ENCODE results near the gene GTF3C1.

GTF3C1 gene

DNA sequence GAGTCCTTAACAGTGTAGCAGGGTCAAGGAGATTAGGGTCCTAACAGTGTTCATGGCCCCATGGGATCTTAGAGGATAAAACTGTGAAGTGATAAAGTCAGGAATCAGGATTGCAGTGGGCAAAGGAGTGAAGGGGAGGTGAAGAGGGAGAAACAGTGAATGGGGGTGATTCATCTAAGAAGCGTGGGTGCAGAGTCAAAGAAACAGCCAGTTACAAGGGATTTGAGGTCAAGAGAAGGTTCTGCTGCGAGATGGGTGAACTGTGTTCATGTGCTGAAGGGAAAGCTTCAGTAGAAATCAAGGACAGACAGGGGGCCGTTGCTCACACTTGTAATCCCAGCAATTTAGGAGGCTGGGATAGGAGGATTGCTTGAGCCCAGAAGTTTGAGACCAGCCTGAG is 5.9 kb downstream of the GTF3C1 start:
- Histone ChIP-seq H3K27ac (ENCODE audit: low read depth, low read length, severe bottlenecking) (no peak overlapping the region), H3K4me3 (ENCODE audit: extremely low read depth, insufficient read depth, low read length, poor library complexity, severe bottlenecking) (no peak overlapping the region), H3K36me3 (ENCODE audit: control insufficient read depth, insufficient read depth, low read length) (peaks cover 67% of the 10 kb centered on the region), H3K9me3 (ENCODE audit: control insufficient read depth, low read length) (no peaks in the 10 kb centered on the region), H3K4me1 (ENCODE audit: control insufficient read depth, insufficient read depth, low read length, poor library complexity, severe bottlenecking) (peaks cover 5% of the 10 kb centered on the region)
- WGBS, 2 experiments (ENCODE audit: insufficient coverage in 2 of 2) = 95 to 98% methylated on average over 2 of the region's 3 CpGs

DNA sequence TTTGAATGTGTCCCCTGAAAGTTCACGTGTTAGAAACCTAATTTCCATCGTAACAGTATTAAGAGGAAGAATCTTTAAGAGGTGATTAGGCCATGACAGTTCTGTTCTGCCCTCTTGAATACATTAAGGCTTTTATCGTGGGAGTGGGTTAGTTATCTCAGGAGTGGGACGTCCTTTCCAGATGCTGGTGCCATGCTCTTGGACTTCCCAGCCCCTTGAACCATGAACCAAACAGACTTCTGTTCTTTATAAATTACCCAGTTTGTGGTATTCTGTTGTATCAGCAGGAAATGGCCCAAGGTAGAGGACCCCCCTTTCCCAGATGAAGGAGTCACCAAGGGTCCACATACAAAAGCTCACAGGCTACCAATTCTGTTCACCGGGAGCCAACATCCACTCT is 10.1 kb downstream of the GTF3C1 start:
- Histone ChIP-seq H3K4me1 (ENCODE audit: control insufficient read depth, insufficient read depth, low read length, poor library complexity, severe bottlenecking) (peaks cover 9% of the 10 kb centered on the region), H3K4me3 (ENCODE audit: extremely low read depth, insufficient read depth, low read length, poor library complexity, severe bottlenecking) (no peak overlapping the region), H3K9me3 (ENCODE audit: control insufficient read depth, low read length) (no peaks in the 10 kb centered on the region), H3K36me3 (ENCODE audit: control insufficient read depth, insufficient read depth, low read length) (peaks cover 95% of the 10 kb centered on the region), H3K27ac (ENCODE audit: low read depth, low read length, severe bottlenecking) (no peak overlapping the region)
- 50 to 67% methylated on average over 2 to 3 of the region's 5 CpGs for WGBS, 2 experiments (ENCODE audit: insufficient coverage in 2 of 2)

DNA sequence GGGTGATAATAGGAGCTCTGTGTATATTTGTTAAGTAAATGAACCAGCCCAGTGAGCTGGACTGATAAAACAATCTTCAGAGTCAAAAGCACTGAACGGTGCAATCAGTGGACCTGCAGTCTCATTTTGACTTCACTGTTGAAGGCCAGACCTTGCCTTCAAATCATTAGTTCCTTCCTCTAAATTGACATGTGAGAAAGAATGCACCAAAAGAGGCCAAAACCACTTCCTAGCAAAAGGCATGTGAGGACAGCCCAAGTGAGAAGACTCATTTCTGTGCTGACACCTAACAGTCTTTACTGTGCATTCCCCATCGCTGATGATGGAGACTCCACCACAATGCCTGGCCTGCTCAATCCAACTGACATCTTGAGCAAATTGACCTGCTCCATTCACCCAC is 10.6 kb downstream of the GTF3C1 start:
- 100% methylated on average over 2 of the region's 2 CpGs for WGBS, 2 experiments (ENCODE audit: insufficient coverage in 2 of 2)

DNA sequence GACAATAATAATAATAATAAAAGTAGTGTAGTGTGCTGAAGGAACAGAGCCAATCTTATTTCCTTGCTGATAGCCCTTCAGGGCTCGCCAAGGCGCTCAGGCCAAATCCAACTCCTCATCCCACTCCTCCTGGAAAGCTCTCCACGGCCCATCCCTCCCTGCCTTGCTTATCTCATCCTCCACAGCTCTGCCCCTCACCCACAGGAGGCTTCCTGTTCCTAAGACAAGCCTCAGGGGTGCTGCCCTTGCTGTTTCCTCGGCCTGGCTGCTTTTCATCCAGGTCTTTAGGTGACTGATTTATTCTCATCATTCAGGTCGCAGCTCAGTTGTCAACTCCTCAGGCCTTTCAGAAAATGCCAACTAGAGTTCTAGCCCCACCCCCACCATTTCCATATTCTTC is 11.2 kb downstream of the GTF3C1 start:
- peaks cover 95% of the 10 kb centered on the region for H3K36me3 ChIP-seq (ENCODE audit: control insufficient read depth, insufficient read depth, low read length)
- no peaks in the 10 kb centered on the region for H3K9me3 ChIP-seq (ENCODE audit: control insufficient read depth, low read length)
- no peak overlapping the region for H3K4me3 ChIP-seq (ENCODE audit: extremely low read depth, insufficient read depth, low read length, poor library complexity, severe bottlenecking)
- H3K4me1 ChIP-seq (ENCODE audit: control insufficient read depth, insufficient read depth, low read length, poor library complexity, severe bottlenecking) = peaks cover 9% of the 10 kb centered on the region
- H3K27ac ChIP-seq (ENCODE audit: low read depth, low read length, severe bottlenecking) = no peak overlapping the region
- 75 to 90% methylated on average over 5 of the region's 5 CpGs for WGBS, 2 experiments (ENCODE audit: insufficient coverage in 2 of 2)

More for the DNA sequence above, 10.6 kb downstream of the GTF3C1 start:
- no peak overlapping the region for H3K27ac ChIP-seq (ENCODE audit: low read depth, low read length, severe bottlenecking)
- H3K4me1 ChIP-seq (ENCODE audit: control insufficient read depth, insufficient read depth, low read length, poor library complexity, severe bottlenecking) = peaks cover 9% of the 10 kb centered on the region
- H3K36me3 ChIP-seq (ENCODE audit: control insufficient read depth, insufficient read depth, low read length) = peaks cover 95% of the 10 kb centered on the region
- H3K9me3 ChIP-seq (ENCODE audit: control insufficient read depth, low read length) = no peaks in the 10 kb centered on the region
- H3K4me3 ChIP-seq (ENCODE audit: extremely low read depth, insufficient read depth, low read length, poor library complexity, severe bottlenecking) = no peak overlapping the region

DNA sequence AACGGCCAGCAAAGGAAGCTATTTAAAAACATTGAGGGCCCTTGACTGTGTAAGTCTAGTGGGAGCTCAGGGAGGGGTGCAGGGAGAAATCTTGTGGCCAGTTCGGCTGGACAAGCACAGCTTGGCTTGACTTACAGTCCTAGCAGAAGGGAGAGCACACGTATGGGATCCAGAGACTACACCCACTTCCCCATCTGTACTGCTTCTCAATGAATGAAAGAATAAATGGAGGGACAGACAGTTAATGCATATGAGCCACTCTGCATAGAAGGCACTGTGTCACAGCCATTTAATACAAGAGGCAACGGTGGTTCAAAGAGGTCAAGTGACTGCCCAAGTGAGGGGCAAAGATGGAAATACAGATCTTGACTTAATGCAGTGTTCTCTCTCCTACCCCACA is 15.5 kb downstream of the GTF3C1 start:
- WGBS, 2 experiments (ENCODE audit: insufficient coverage in 2 of 2) = 96 to 100% methylated on average over 1 to 2 of the region's 4 CpGs
- Histone ChIP-seq H3K4me1 (ENCODE audit: control insufficient read depth, insufficient read depth, low read length, poor library complexity, severe bottlenecking) (peaks cover 10% of the 10 kb centered on the region), H3K27ac (ENCODE audit: low read depth, low read length, severe bottlenecking) (no peak overlapping the region), H3K9me3 (ENCODE audit: control insufficient read depth, low read length) (no peaks in the 10 kb centered on the region), H3K4me3 (ENCODE audit: extremely low read depth, insufficient read depth, low read length, poor library complexity, severe bottlenecking) (no peak overlapping the region), H3K36me3 (ENCODE audit: control insufficient read depth, insufficient read depth, low read length) (peaks cover 95% of the 10 kb centered on the region)

DNA sequence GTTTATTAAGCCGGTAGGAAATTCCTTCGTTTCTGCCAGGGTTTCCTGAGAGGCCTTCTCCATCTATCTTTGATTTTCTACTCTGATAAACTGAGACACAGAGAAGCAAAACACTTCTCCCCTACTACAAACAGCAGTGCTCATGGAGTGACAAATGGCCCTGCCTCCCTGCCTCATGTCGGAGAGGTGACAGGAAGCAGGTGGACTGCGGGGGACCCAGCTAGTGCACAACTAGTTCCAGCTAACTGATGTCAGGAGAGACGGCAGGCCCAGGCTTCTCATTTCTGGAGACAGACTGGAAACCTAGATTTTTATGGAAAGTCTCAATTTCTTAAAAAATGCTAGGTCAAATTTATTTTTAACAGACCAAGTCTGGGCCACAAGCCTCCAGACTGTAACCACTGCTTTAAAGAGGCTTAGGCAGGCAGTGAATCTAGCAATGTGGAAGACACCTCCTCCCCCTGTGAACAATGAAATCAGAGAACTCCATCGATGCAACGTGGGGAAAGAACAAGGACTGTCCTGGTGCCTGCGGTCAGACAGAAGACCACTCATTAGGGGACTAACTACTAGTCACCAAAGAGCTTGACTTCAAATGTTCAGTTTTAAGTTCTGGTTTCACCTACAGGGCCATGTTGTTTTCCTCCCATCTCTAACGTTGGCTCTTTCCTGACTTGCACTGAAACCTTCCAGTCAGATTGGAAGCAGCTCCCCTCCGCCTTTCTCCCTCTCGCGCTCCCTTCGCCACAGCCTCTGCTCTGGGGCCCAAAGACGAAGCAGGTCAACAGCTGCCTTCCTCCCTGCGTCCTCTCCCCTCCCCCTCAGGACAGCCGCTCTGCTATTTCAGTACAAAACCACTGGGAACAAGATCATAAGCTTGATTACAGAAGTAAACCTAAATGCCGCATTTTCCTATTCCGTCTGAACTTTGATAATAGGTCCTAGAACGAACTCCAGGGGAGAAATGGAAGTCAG is 17.6 kb downstream of the GTF3C1 start:
- peaks cover 3% of the 10 kb centered on the region for H3K4me1 ChIP-seq (ENCODE audit: control insufficient read depth, insufficient read depth, low read length, poor library complexity, severe bottlenecking)
- H3K4me3 ChIP-seq (ENCODE audit: extremely low read depth, insufficient read depth, low read length, poor library complexity, severe bottlenecking) = no peak overlapping the region
- peaks cover 97% of the 10 kb centered on the region for H3K36me3 ChIP-seq (ENCODE audit: control insufficient read depth, insufficient read depth, low read length)
- no peak overlapping the region for H3K27ac ChIP-seq (ENCODE audit: low read depth, low read length, severe bottlenecking)
- 95% methylated on average over 14 to 17 of the region's 19 CpGs for WGBS, 2 experiments (ENCODE audit: insufficient coverage in 2 of 2)
- no peaks in the 10 kb centered on the region for H3K9me3 ChIP-seq (ENCODE audit: control insufficient read depth, low read length)

DNA sequence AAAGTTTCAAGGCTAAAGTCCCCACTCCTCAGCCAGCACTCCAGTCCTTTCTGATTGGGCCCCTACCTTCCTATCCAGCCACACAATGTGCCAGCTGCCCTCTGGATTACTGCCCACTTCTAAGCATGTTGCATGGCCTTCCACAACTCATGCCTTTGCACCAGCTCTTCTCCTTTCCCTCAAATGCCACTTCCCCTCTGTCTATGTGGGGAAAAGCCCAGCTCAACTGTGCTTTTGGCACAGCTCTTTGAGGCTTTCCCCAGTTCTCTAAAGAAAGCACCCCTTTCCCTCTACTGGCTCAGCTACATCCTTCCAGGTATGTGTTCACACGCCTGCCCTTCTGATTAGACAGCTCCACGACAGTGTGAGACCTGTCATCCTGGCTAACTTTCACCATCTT is 18.5 kb downstream of the GTF3C1 start:
- peaks cover 3% of the 10 kb centered on the region for H3K4me1 ChIP-seq (ENCODE audit: control insufficient read depth, insufficient read depth, low read length, poor library complexity, severe bottlenecking)
- H3K36me3 ChIP-seq (ENCODE audit: control insufficient read depth, insufficient read depth, low read length) = peaks cover 98% of the 10 kb centered on the region
- WGBS, 2 experiments (ENCODE audit: insufficient coverage in 2 of 2) = 100% methylated on average over 2 of the region's 2 CpGs; no CpG with 5 or more reads in 1 of the 2 experiments

DNA sequence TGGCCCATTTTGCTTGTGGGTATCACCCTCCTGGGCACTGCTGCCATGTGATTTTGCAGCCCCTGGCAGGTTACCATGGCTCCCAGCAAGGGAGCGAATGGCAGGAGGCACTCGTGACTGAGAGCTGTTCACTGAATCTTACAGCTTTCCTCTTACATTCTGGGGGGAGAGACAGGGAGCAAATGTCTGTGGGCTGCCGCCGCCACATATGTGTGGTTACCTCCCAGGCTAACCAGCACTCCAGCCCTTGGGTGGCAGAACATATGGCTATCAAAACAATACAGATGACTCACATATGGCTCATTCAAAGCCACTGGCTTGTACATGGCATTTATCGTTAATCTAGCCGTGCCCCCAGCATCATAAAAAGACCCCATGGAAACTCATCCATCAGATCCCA is 19.8 kb downstream of the GTF3C1 start:
- H3K27ac ChIP-seq (ENCODE audit: low read depth, low read length, severe bottlenecking) = no peak overlapping the region
- H3K9me3 ChIP-seq (ENCODE audit: control insufficient read depth, low read length) = no peaks in the 10 kb centered on the region
- no peak overlapping the region for H3K4me3 ChIP-seq (ENCODE audit: extremely low read depth, insufficient read depth, low read length, poor library complexity, severe bottlenecking)
- H3K36me3 ChIP-seq (ENCODE audit: control insufficient read depth, insufficient read depth, low read length) = peaks cover 98% of the 10 kb centered on the region
- WGBS, 2 experiments (ENCODE audit: insufficient coverage in 2 of 2) = 93 to 100% methylated on average over 1 to 3 of the region's 6 CpGs
- peaks cover 3% of the 10 kb centered on the region for H3K4me1 ChIP-seq (ENCODE audit: control insufficient read depth, insufficient read depth, low read length, poor library complexity, severe bottlenecking)

More for the DNA sequence above, 18.5 kb downstream of the GTF3C1 start:
- H3K4me3 ChIP-seq (ENCODE audit: extremely low read depth, insufficient read depth, low read length, poor library complexity, severe bottlenecking) = no peak overlapping the region
- no peak overlapping the region for H3K27ac ChIP-seq (ENCODE audit: low read depth, low read length, severe bottlenecking)
- no peaks in the 10 kb centered on the region for H3K9me3 ChIP-seq (ENCODE audit: control insufficient read depth, low read length)

DNA sequence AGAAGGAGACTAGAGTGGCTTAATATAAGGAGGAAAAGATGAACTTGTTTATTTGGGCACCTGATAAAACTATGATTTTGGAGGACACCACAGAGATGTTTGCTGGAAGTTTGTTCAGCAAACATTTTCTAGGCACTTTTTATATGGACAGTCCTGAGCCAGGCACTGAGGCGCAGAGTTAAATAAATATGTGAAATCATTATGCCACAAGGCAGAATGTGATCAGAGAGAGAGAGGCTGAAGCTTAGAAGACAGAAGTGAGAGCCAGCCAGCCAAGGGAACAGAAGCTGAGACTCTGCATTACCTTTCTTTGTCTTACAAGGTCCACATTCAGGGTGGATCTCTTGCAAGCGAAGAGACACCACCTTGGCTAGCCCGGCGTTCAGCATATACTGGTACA is 21.4 kb downstream of the GTF3C1 start:
- Histone ChIP-seq H3K4me3 (ENCODE audit: extremely low read depth, insufficient read depth, low read length, poor library complexity, severe bottlenecking) (no peak overlapping the region), H3K27ac (ENCODE audit: low read depth, low read length, severe bottlenecking) (no peak overlapping the region), H3K4me1 (ENCODE audit: control insufficient read depth, insufficient read depth, low read length, poor library complexity, severe bottlenecking) (peaks cover 3% of the 10 kb centered on the region), H3K9me3 (ENCODE audit: control insufficient read depth, low read length) (no peaks in the 10 kb centered on the region), H3K36me3 (ENCODE audit: control insufficient read depth, insufficient read depth, low read length) (peaks cover 99% of the 10 kb centered on the region)
- WGBS, 2 experiments (ENCODE audit: insufficient coverage in 2 of 2) = 98 to 100% methylated on average over 2 to 4 of the region's 4 CpGs

DNA sequence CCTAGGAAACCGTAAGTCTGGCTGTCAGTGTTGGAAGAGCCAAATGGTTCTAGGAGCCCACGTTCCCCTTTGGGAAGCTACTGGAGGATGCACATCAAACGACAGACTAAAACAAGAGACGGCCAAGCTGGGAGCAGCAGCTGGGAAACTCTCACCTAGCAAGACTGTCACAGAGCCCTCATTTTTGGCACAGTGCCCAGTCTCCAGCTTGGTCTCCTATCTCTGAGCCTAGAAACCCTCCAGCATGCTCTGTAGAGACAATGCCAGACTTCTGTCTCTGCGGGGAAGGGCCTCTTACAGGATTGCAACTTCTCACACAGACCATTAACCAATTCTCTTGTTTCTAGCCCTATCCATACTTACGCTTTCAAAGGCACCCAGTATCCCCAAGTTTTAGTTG is 23.5 kb downstream of the GTF3C1 start:
- Histone ChIP-seq H3K27ac (ENCODE audit: low read depth, low read length, severe bottlenecking) (no peak overlapping the region), H3K4me1 (ENCODE audit: control insufficient read depth, insufficient read depth, low read length, poor library complexity, severe bottlenecking) (peaks cover 4% of the 10 kb centered on the region), H3K4me3 (ENCODE audit: extremely low read depth, insufficient read depth, low read length, poor library complexity, severe bottlenecking) (no peak overlapping the region), H3K9me3 (ENCODE audit: control insufficient read depth, low read length) (no peaks in the 10 kb centered on the region), H3K36me3 (ENCODE audit: control insufficient read depth, insufficient read depth, low read length) (peaks cover 93% of the 10 kb centered on the region)
- 87 to 94% methylated on average over 5 to 6 of the region's 6 CpGs for WGBS, 2 experiments (ENCODE audit: insufficient coverage in 2 of 2)

DNA sequence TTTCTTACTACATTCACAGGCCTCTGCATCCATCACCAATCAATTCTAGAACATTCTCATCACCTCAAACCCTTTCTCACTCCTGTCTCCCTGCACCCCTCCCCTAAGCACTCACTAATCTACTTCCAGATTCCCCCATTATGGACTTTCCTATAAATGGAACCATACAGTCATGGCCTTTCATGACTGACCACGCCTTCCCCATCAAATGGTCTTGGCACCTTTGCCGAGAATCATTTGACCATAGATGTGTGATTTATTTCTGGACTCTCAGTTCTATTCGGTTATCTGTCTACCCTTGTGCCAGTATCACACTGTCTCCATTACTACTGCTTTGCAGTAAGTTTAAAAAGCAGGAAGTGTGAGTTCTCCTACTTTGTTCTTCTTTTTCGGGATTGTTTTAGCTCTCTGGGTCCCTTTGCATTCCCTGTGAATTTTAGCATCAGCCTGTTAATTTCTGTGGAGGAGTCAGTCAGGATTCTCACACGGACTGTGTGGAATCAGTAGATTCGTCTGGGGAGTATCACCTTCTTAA is 27.5 kb downstream of the GTF3C1 start:
- no peaks in the 10 kb centered on the region for H3K9me3 ChIP-seq (ENCODE audit: control insufficient read depth, low read length)
- no peak overlapping the region for H3K4me3 ChIP-seq (ENCODE audit: extremely low read depth, insufficient read depth, low read length, poor library complexity, severe bottlenecking)
- H3K36me3 ChIP-seq (ENCODE audit: control insufficient read depth, insufficient read depth, low read length) = peaks cover 91% of the 10 kb centered on the region
- H3K4me1 ChIP-seq (ENCODE audit: control insufficient read depth, insufficient read depth, low read length, poor library complexity, severe bottlenecking) = peaks cover 7% of the 10 kb centered on the region
- no peak overlapping the region for H3K27ac ChIP-seq (ENCODE audit: low read depth, low read length, severe bottlenecking)
- 92 to 100% methylated on average over 2 to 4 of the region's 6 CpGs for WGBS, 2 experiments (ENCODE audit: insufficient coverage in 2 of 2)

Data from mesodermal cell (in vitro differentiated cells).